MCF 10A (cell line): ENCODE results near the gene CPNE4. TPM values are rescaled to one million over a fixed set of nuclear protein-coding genes. Genes with fewer than 3 reads are reported as not detected.

Experiments used
- BruUV-seq: library from RNA; stranded (reverse); fragments of 400-500 nt; replicated peaks from 2 replicates; lab custom pipeline; 2021; lab: Mats Ljungman, UMichigan
- CTCF ChIA-PET: fragments of 300-600 bp; sonication (Branson Sonifier 250); formaldehyde crosslinking; extraction: SDS; loops from one replicate; lab custom pipeline; 2021; ENCODE audit warnings: antibody characterized with exemption, inconsistent platforms; lab: Yijun Ruan, JAX
- POLR2A ChIA-PET: fragments of 300-600, 350-650 bp; sonication (Branson Sonifier 250); formaldehyde crosslinking; extraction: SDS; loops from one replicate; lab custom pipeline; 2020; ENCODE audit warnings: antibody characterized with exemption, inconsistent platforms; lab: Yijun Ruan, JAX
- DNase-seq: peaks from one replicate; pipeline ENCODE4 v3.0.0-alpha.2; 2018; ENCODE audit not compliant: unreplicated experiment
- H3K27ac Mint-ChIP-seq: one replicate; pipeline ENCODE4 v1.8.0; 2022; ENCODE audit warnings: mild to moderate bottlenecking, low read depth, mixed read lengths; ENCODE audit not compliant: unreplicated experiment
- H3K27me3 Mint-ChIP-seq: one replicate; pipeline ENCODE4 v1.8.0; 2022; ENCODE audit warnings: mixed read lengths; ENCODE audit not compliant: insufficient read depth, unreplicated experiment
- H3K36me3 Mint-ChIP-seq: one replicate; pipeline ENCODE4 v1.8.0; 2022; ENCODE audit warnings: mild to moderate bottlenecking, moderate library complexity, mixed read lengths; ENCODE audit not compliant: insufficient read depth, unreplicated experiment
- H3K4me1 Mint-ChIP-seq: one replicate; pipeline ENCODE4 v1.8.0; 2022; ENCODE audit warnings: mixed read lengths; ENCODE audit not compliant: insufficient read depth, unreplicated experiment
- H3K4me3 Mint-ChIP-seq: one replicate; pipeline ENCODE4 v1.8.0; 2022; ENCODE audit warnings: mild to moderate bottlenecking, moderate library complexity, mixed read lengths; ENCODE audit not compliant: unreplicated experiment
- H3K9me3 Mint-ChIP-seq: one replicate; pipeline ENCODE4 v1.8.0; 2022; ENCODE audit warnings: mixed read lengths; ENCODE audit not compliant: unreplicated experiment
- CTCF ChIP-seq: fragments of 200-600 bp; IDR thresholded peaks from one replicate; pipeline ENCODE4 v1.8.0; 2022; ENCODE audit warnings: antibody characterized with exemption, mild to moderate bottlenecking; ENCODE audit not compliant: unreplicated experiment
- intact Hi-C: fragments of 100-400 bp; cut with micrococcal nuclease; formaldehyde crosslinking; loops from 2 replicates; pipeline ENCODE4 v1.14.1; 2022
- total RNA-seq: library from RNA; stranded (reverse); gene quantifications from 2 replicates; pipeline ENCODE4 v1.2.3, GENCODE V29; 2022

Gene CPNE4
- total RNA-seq, 1 experiment from 2014 or later = not detected

GRCh38 chr3:131762981-131763564, 271.7 kb downstream of the CPNE4 start:
- H3K9me3 Mint-ChIP-seq = no peaks in the 10 kb centered on the region
- no peaks in the 10 kb centered on the region for H3K4me1 Mint-ChIP-seq
- H3K27ac Mint-ChIP-seq = no peak overlapping the region
- no peak for DNase-seq
- intact Hi-C loops = no loop called here
- H3K4me3 Mint-ChIP-seq = no peak overlapping the region
- TF ChIP-seq CTCF = no peak
- ChIA-PET POLR2A (no interaction called here), CTCF (interaction anchor here (0.6 to 1.1 kb wide), 2 partner anchors 32 to 272 kb away, joined by 4 to 5 read pairs; partner anchors contain the start of gene CPNE4)
- H3K36me3 Mint-ChIP-seq = no peaks in the 10 kb centered on the region
- peaks cover 17% of the 10 kb centered on the region for H3K27me3 Mint-ChIP-seq
- BruUV-seq = no TSS peak

- Mint-ChIP-seq H3K27me3 (peaks cover 21% of the 10 kb centered on the region), H3K27ac (no peak overlapping the region), H3K9me3 (no peaks in the 10 kb centered on the region), H3K36me3 (no peaks in the 10 kb centered on the region), H3K4me3 (no peak overlapping the region), H3K4me1 (no peaks in the 10 kb centered on the region)
- no TSS peak for BruUV-seq
- POLR2A ChIA-PET = no interaction called here
- no peak for DNase-seq
- intact Hi-C loops = no loop called here
- TF ChIP-seq CTCF = no peak
- CTCF ChIA-PET = no interaction called here
Observed at GRCh38 chr3:131756405-131756804, 278.4 kb downstream of the CPNE4 start.

GRCh38 chr3:131755380-131755779, 279.4 kb downstream of the CPNE4 start:
- intact Hi-C loops = no loop called here
- Mint-ChIP-seq H3K27me3 (peaks cover 15% of the 10 kb centered on the region), H3K36me3 (no peaks in the 10 kb centered on the region), H3K27ac (no peak overlapping the region), H3K4me3 (no peak overlapping the region), H3K4me1 (no peaks in the 10 kb centered on the region), H3K9me3 (no peaks in the 10 kb centered on the region)
- DNase-seq = no peak
- no peak for TF ChIP-seq CTCF
- BruUV-seq = no TSS peak
- ChIA-PET POLR2A (no interaction called here), CTCF (no interaction called here)

GRCh38 chr3:131750256-131750655, 284.6 kb downstream of the CPNE4 start:
- DNase-seq = no peak
- no TSS peak for BruUV-seq
- Mint-ChIP-seq H3K27ac (no peak overlapping the region), H3K4me3 (no peak overlapping the region), H3K9me3 (no peaks in the 10 kb centered on the region), H3K36me3 (no peaks in the 10 kb centered on the region), H3K4me1 (no peaks in the 10 kb centered on the region), H3K27me3 (peaks cover 34% of the 10 kb centered on the region)
- POLR2A ChIA-PET = interaction anchor here (0.7 kb wide), 1 partner anchor 19 kb away, joined by 3 read pairs; no protein-coding TSS in a partner anchor
- CTCF ChIA-PET = no interaction called here
- intact Hi-C loops = no loop called here
- no peak for TF ChIP-seq CTCF
